CD4-positive, alpha-beta T cell treated with Interferon alpha-2 for 1 hour (primary cell): Measurements from ENCODE around the gene FAF1.

Source experiments
- DNase-seq, 2 donors: peaks; one replicate each; pipeline ENCODE4 v3.0.0-alpha.2; 2020 to 2022

FAF1 gene

DNA sequence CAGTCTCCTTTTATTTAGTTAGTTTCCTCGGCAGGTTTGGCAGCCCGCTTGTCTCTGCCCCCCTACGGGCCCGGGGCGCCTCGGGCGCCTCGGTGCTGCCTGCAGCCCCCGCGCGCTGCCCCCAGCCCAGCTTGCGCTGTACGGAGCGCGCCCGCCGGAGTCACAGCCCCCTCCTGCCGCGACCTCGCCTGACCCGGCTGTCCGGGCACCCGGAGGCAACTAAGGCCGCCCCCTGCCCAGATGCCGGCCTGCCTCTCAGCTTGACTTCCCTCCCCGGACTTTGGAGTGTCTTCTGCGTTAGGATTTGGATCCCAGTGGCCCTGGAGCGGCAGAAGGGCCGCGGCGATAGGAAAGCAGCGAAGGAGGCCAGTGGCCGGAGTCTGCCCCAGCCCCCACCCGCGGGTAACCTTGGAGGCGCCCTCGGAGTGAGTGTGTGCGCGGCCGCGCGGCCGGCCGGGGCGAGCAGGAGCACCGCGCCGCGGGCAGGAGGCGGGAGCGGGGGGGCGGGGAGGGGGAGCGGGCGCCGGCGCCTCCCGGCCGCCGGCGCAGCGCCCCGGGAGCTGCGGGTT lies 17.6 kb upstream of the FAF1 start:
- peak in 1 of 2 donors; percentile 28 for DNase-seq

GRCh38 chr1:50976890-50977574 lies 17.0 kb upstream of the FAF1 start:
- peak; percentile 34 to 46 for DNase-seq

GRCh38 chr1:50976111-50976889 lies 16.2 kb upstream of the FAF1 start:
- no peak for DNase-seq

DNA sequence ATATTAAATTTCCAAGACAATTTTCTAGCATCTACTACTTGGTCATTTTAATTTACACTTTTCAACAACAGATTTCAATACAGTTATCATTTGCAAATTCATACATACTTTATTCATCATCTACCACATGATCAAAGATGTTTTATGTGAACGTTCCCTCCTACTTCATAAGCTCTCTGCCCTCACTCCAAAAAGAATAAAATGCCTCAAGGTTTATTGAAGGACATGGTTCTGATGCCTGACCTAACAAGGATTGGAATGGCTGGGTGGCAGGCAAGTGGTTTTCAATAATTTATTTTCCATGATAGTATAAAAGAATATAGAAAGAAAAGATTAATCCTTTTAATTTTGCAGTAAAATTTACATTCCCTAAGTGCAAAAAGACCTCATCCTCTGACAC lies 15.4 kb upstream of the FAF1 start:
- no peak for DNase-seq

DNA sequence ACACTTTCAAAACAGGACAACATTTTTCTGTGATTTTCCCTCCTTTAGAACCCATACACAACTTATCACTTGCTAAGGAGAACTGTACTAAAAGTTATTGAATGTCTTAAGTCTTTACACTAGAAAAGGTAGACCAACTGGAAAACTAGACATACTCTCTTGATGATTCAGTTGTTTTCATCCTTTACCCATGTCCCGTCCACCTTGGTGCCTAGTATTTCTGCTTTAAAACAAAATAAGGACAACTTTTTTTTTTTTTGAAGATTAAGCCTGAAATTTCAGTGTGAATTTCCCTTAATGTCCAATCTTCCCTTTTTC lies 14.5 kb upstream of the FAF1 start:
- no peak for DNase-seq

- DNase-seq = no peak
Measured at GRCh38 chr1:50973875-50974617, 14.0 kb upstream of the FAF1 start.

DNA sequence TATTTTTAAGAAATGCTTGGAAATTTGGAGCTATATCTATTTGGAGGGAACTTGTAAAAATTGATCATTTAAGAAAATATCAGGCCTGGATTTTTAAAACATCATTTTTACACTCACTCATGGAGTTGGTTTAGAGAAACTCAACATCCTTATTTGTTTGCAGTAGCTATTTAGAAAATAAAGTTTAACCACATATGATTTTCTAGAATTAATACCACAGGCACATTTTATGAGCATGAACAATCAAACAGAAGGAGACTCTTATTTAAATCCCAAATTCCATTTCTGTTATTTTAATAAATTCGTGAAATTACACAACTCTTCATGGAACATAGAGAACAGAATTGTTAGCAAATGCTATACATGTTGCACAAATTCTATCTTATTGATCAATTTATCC lies 13.2 kb upstream of the FAF1 start:
- no peak for DNase-seq

- no peak for DNase-seq
Measured at GRCh38 chr1:50972766-50973165, 12.7 kb upstream of the FAF1 start.

DNA sequence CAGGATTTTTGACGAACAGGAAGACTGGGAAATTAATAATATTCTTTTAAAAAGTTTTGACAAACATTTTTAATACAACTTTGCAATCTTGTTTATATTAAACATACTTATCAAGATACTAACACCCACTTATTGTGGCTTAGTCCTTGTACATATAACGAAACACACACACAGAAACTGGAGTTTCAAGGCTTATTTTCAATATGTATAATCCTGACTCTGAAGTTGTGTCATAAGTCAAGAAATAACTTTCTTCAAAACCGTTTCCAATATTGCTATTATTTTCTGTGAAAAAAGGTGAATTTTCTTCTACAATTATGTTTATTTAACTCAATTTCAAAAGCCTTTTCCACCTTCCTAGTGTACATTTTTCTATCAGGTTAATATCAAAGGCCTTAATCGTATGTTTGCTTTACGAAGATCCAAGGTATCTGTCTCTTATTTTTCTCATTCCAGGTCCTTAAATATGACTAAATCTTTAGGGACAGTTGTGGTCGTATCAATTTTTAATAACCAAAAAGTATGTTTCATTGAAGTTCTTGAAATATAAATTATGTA lies 11.8 kb upstream of the FAF1 start:
- no peak for DNase-seq

- no peak for DNase-seq
Measured at GRCh38 chr1:50970931-50971582, 11.0 kb upstream of the FAF1 start.

GRCh38 chr1:50970509-50970887 lies 10.4 kb upstream of the FAF1 start:
- DNase-seq = no peak

DNA sequence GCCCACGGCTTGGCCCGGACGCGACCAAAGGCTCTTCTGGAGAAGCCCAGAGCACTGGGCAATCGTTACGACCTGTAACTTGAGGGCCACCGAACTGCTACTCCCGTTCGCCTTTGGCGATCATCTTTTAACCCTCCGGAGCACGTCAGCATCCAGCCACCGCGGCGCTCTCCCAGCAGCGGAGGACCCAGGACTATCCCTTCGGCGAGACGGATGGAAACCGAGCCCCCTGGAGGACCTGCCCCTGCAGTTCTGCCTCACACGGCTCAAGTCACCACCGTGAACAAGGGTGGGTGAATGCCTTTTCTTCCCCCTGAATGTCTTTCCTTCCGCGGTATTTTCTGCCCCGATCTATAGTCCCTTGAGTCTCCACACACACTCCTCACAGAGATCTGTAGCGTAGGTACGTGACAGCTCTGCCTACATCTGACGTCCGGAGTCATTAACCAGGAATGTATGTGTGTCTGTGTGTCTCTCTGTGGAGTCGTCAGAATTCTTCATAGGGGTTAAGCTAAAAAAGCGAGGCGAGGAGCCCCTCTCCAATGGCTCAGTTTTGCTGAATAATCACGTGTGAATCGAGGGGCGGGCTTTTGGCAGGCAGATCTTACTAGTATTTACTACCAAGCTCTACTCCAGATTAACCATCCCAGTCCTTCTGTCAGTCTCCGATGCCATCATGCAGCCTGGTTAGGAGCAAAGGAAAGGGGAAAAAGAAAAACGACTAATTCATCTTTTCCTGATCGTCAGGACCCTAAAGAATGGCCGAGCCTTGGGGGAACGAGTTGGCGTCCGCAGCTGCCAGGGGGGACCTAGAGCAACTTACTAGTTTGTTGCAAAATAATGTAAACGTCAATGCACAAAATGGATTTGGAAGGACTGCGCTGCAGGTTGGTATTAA lies 9.8 kb upstream of the FAF1 start, which contains the start of gene CDKN2C:
Gene CDKN2C (plus strand): TSS at position 635 of the 898 bp plus-strand sequence. CDS start 124 bp downstream, at position 759.
- peak; percentile 49 to 73 for DNase-seq

DNA sequence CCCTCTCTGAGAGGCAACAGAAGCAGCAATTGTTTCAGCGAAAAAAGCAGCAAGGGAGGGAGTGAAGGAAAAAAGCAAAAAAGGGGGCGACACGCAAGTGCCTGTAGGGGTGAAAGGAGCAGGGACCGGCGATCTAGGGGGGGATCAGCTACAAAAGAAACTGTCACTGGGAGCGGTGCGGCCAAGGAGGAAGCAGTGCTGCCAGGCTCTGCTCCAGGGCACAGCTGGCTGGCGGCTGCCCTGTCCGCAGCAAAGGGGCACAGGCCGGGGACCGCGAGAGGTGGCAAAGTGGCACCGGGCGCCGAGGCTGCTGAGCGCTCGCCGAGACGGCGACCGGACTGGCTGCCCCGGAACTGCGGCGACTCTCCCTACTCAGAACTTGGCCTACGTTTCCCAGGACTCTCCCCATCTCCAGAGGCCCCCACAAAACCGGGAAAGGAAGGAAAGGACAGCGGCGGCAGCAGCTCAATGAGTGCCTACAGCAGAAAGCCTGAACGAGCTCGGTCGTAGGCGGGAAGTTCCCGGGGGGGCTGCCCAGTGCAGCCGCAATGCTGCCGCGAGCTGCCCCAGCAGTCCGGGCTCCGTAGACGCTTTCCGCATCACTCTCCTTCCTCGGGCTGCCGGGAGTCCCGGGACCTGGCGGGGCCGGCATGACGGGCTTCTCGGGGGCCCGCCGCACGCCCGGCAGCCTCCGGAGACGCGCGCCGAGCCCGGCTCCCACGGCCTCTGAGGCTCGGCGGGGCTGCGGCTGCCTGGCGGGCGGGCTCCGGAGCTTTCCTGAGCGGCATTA lies 8.9 kb upstream of the FAF1 start:
- DNase-seq = peak; percentile 22 to 59

DNA sequence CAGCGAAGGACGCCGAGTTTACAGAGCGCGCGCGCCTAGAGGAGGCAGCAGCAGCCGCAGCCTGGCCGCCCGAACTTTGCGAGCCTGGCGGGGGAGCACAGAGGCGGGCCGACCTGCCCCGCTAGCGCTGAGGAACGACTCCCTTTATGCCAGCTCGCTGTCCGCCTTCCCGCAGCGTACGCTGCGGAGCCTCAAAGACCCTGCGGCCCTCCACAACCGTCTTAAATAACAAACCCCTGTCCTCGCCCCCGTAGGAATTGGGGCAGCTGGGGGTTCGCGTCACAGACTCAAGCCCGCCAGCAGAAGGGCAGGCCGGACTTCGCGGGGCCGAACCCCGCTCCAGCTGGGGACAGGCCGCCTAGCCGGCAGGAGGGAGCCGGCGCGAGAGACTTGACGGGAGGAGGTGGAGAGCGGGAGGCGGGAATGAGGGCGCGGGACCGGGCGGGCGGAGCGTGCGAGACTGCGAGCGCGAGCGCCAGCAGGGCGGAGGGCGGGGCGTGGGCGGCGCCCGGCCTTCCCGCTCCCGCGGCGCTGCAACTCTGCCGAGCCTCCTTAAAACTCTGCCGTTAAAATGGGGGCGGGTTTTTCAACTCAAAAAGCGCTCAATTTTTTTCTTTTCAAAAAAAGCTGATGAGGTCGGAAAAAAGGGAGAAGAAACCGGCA lies 8.2 kb upstream of the FAF1 start:
- DNase-seq = peak; percentile 75 to 88

GRCh38 chr1:50967416-50968157 lies 7.5 kb upstream of the FAF1 start:
- DNase-seq = no peak

DNA sequence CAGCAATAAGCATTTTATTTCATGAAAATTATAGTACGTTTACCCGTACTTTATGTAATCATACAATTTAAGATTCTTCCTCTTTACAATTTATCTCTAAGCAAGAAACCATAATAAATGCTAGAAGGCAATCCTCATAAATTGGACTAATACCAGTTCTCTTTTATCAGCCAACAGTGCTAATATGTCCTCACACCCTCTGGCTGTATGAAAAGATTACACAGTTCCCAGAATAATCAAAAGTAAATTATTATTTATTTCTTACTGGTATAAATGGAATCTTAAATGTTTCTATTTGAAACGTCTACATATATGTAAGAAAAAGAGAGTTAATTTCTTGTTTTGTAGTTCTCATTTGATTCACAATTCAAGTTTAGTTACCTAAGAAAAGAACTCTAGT lies 6.9 kb upstream of the FAF1 start:
- DNase-seq = no peak

DNA sequence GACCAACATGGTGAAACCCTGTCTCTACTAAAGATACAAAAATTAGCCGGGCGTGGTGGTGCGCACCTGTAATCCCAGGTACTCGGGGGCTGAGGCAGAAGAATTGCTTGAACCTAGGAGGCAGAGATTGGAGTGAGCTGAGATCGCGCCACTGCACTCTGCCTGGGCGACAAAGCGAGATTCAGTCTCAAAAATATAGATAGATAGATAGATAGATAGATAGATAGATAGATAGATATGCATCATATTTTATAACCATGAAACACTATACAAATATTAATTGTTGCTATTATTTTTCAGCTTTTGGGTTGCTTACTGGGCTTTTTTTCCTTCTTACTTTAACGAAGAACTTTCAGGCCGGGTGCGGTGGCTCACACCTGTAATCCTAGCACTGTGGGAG lies 4.8 kb upstream of the FAF1 start:
- no peak for DNase-seq

DNA sequence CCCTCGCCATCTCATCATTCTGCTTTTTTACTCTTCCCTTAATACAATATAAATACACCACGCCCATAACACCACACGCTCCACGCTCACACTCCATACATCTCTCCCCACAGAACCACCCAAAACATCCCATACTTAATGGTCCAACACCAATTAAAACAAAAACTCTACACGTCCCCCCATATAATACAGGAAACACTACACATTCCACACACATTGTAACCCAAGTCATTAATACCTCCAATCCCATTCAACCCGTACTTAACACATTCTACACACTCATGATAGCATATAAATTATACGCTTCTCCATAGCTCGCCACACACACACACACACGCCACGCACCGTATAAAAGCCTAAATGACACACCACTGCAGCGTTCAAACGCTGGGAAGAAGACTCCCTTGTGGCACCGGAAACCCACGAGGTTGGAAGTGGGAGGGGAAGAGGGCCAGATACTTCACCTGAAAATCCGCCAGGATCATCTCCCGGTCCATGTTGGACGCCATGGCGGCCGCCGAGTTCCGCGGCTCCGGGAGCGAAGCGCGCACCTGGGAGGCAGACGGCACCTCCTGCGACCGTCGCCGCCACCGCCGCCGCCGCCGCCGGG lies 659 bp downstream of the FAF1 start:
- no peak for DNase-seq

DNA sequence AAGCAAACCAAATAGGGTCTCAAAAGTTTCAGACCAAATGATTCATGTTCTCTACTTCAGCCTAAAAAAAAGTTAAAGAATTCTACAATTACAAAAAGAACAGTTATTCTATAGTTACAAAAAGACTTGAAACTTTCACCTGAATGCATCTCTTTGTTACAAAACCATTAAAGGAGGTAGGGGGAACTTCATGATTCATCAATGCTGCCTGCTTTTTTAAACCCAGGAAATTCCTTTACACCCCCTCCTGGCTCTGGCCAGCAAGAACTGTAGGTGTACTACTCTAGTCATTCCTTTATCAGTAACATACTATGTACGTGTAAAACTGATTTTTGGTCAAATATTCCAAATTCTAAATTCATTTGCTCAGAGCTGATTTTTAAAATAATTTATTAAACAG lies 5.0 kb downstream of the FAF1 start:
- DNase-seq = no peak
